Activated T-helper 1 cell treated with Interleukin-2 at 50 U/mL for 16 hours (primary cell): Measurements from ENCODE around the gene ATP6V0E1.
A peak's percentile ranks its signal among the peaks of the same experiment; 100 is the strongest.

Source experiments
- DNase-seq: peaks from one replicate; pipeline ENCODE4 v3.0.0-alpha.2; 2020; ENCODE audit warnings: low read depth

ATP6V0E1 gene

GRCh38 chr5:172983542-172984243 is at the start of gene ATP6V0E1:
Gene ATP6V0E1, plus strand, starts transcription at chr5:172983771. Its CDS starts 90 bp downstream, at chr5:172983861.
- peak; percentile 92 for DNase-seq

GRCh38 chr5:172935096-172935495 is 48.5 kb upstream of the ATP6V0E1 start:
- no peak for DNase-seq

GRCh38 chr5:172936401-172936800 is 47.2 kb upstream of the ATP6V0E1 start:
- DNase-seq, result no peak

GRCh38 chr5:172939071-172939470 is 44.5 kb upstream of the ATP6V0E1 start:
- DNase-seq, result no peak

GRCh38 chr5:172939611-172940267 is 43.8 kb upstream of the ATP6V0E1 start:
- no peak for DNase-seq

GRCh38 chr5:172940268-172941066 is 43.1 kb upstream of the ATP6V0E1 start:
- no peak for DNase-seq

GRCh38 chr5:172941067-172941516 is 42.5 kb upstream of the ATP6V0E1 start:
- no peak for DNase-seq

GRCh38 chr5:172942556-172942955 is 41.0 kb upstream of the ATP6V0E1 start:
- no peak for DNase-seq

GRCh38 chr5:172943283-172943841 is 40.2 kb upstream of the ATP6V0E1 start:
- DNase-seq, result no peak

GRCh38 chr5:172943906-172944305 is 39.7 kb upstream of the ATP6V0E1 start:
- no peak for DNase-seq

GRCh38 chr5:172944741-172945140 is 38.8 kb upstream of the ATP6V0E1 start:
- DNase-seq, result no peak

- DNase-seq, result no peak
These were observed 38.4 kb upstream of the ATP6V0E1 start for GRCh38 chr5:172945151-172945550.

GRCh38 chr5:172946146-172946545 is 37.4 kb upstream of the ATP6V0E1 start:
- no peak for DNase-seq

GRCh38 chr5:172949426-172949825 is 34.1 kb upstream of the ATP6V0E1 start:
- no peak for DNase-seq

- DNase-seq, result no peak
These were observed 33.2 kb upstream of the ATP6V0E1 start for GRCh38 chr5:172950176-172950965.

GRCh38 chr5:172951371-172952033 is 32.1 kb upstream of the ATP6V0E1 start:
- no peak for DNase-seq

- DNase-seq, result no peak
These were observed 31.5 kb upstream of the ATP6V0E1 start for GRCh38 chr5:172952034-172952511.

GRCh38 chr5:172953776-172954675 is 29.5 kb upstream of the ATP6V0E1 start:
- DNase-seq, result no peak

GRCh38 chr5:172954751-172955159 is 28.8 kb upstream of the ATP6V0E1 start:
- no peak for DNase-seq

- no peak for DNase-seq
These were observed 27.3 kb upstream of the ATP6V0E1 start for GRCh38 chr5:172956228-172956627.
